Common myeloid progenitor, CD34-positive (primary cell): ENCODE results near the gene B4GALNT1.

ENCODE experiments used
- CTCF ChIA-PET: fragments of 350-600 bp; sonication (Branson Sonifier 250); formaldehyde crosslinking; loops from one replicate; lab custom pipeline; 2021; ENCODE audit warnings: antibody characterized with exemption; lab: Charles Lee
- POLR2A ChIA-PET: fragments of 350-600 bp; sonication (Branson Sonifier 250); formaldehyde crosslinking; loops from one replicate; lab custom pipeline; 2021; ENCODE audit warnings: antibody characterized with exemption; lab: Charles Lee
- DNase-seq, 3 donors: peaks; one replicate each; pipeline versions ENCODE4 v3.0.0 to v3.0.0-alpha.2; 2013
- H3K27ac ChIP-seq, 2 experiments: 1 replicate in 1 of 2; 2 replicates in 1 of 2; pipeline ENCODE4 v1.7.0; 2013; ENCODE audit warnings: inconsistent platforms in 2 of 2, low read length in 2 of 2, mild to moderate bottlenecking in 2 of 2, low read depth in 1 of 2, moderate library complexity in 1 of 2; ENCODE audit not compliant: severe bottlenecking in 2 of 2, insufficient read depth in 1 of 2, poor library complexity in 1 of 2
- H3K27me3 ChIP-seq, 5 experiments: replicated peaks in 2 of 5; 1 replicate in 3 of 5; 2 replicates in 2 of 5; pipeline versions ENCODE4 v1.6.1 to v1.7.0; 2013; ENCODE audit warnings: low read length in 4 of 5, mild to moderate bottlenecking in 2 of 5, moderate library complexity in 2 of 5, inconsistent platforms in 1 of 5; ENCODE audit not compliant: insufficient read depth in 5 of 5, control insufficient read depth in 4 of 5
- H3K36me3 ChIP-seq, 4 experiments: 1 replicate in 2 of 4; 2 replicates in 2 of 4; pipeline versions ENCODE4 v1.6.1 to v1.7.0; 2013; ENCODE audit warnings: low read length in 3 of 4, control low read depth in 1 of 4, mild to moderate bottlenecking in 1 of 4; ENCODE audit not compliant: control insufficient read depth in 4 of 4, insufficient read depth in 4 of 4
- H3K4me1 ChIP-seq, 4 experiments: 1 replicate in 3 of 4; 2 replicates in 1 of 4; pipeline versions ENCODE4 v1.6.1 to v1.7.1; 2013; ENCODE audit warnings: low read length in 3 of 4, mild to moderate bottlenecking in 3 of 4, control low read depth in 1 of 4, inconsistent platforms in 1 of 4, moderate library complexity in 1 of 4; ENCODE audit not compliant: control insufficient read depth in 4 of 4, insufficient read depth in 4 of 4; ENCODE audit errors: control extremely low read depth in 1 of 4
- H3K4me3 ChIP-seq, 7 experiments: 1 replicate in 4 of 7; 2 replicates in 3 of 7; pipeline versions ENCODE4 v1.5.1 to v1.7.0; 2013; ENCODE audit warnings: mild to moderate bottlenecking in 7 of 7, low read length in 6 of 7, moderate library complexity in 6 of 7, inconsistent platforms in 2 of 7, low read depth in 2 of 7, control low read depth in 1 of 7; ENCODE audit not compliant: insufficient read depth in 4 of 7, control insufficient read depth in 1 of 7; ENCODE audit errors: extremely low read depth in 1 of 7
- H3K9me3 ChIP-seq, 5 experiments: 1 replicate in 4 of 5; 2 replicates in 1 of 5; pipeline versions ENCODE4 v1.6.1 to v1.7.1; 2013; ENCODE audit warnings: low read length in 4 of 5, mild to moderate bottlenecking in 2 of 5, inconsistent platforms in 1 of 5, low read depth in 1 of 5, moderate library complexity in 1 of 5; ENCODE audit not compliant: control insufficient read depth in 4 of 5, insufficient read depth in 2 of 5; ENCODE audit errors: control extremely low read depth in 1 of 5
- WGBS: methylation state at CpG from one replicate; pipeline ENCODE4 v1.1.5; 2013; ENCODE audit not compliant: insufficient coverage; 5-methylcytosine and 5-hydroxymethylcytosine counted together

The B4GALNT1 gene

DNA sequence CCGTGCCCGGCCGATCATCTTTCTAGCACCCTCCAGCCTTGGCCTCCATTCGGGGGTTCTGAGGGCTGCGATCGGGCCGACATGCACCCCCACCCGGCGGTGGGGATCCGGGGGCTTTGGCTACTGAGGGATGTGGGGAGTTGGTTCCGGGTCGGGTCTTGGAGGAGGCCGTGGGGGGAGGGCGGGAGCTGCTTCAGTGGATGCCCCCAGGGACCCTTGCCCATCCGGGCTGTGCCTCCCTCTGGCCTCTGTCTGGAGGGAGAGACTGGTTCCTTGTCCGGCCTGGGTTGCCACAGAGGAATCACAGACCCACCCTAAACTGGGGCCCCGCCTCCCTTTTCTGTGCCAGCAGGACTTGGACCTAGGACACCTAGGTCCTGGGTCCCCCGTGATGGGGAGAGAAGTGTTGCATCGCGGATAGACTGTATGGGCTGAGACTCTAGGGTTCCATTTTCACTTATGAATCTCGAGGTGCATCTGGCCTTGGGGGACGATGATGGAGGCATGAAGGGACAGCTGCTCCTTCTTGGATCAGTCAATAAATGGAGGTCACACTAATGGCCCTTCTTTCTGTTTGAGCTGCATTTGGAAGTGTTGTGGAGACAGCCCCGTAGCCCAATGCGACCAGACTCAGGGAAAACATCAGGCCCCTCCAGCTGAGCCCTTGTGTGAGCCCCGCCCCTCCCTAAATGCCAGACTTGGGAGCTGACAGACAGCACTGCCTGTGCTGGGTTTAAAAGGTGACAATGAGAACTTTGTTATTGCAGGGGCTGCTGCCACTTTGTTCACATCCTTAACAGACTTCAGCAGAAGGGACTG is 27.8 kb downstream of the B4GALNT1 start:
- no peak overlapping the region for H3K27ac ChIP-seq
- peaks cover 0 to 23% (median 7%) of the 10 kb centered on the region in 4 experiments for H3K4me1 ChIP-seq
- CTCF ChIA-PET, result interaction anchor here (0.7 to 5.8 kb wide), 4 partner anchors 11 to 28 kb away, joined by 3 to 35 read pairs (median 16); partner anchors contain the start of gene B4GALNT1
- DNase-seq, result no peak
- POLR2A ChIA-PET, result no interaction called here
- H3K4me3 ChIP-seq, result peak overlapping the region; percentile 40 to 87 (median 60)
- H3K36me3 ChIP-seq, result peaks cover 7 to 39% (median 18%) of the 10 kb centered on the region in 4 experiments
- no peaks in the 10 kb centered on the region for H3K9me3 ChIP-seq
- H3K27me3 ChIP-seq, result peaks cover 0 to 11% (median 0%) of the 10 kb centered on the region in 5 experiments
- WGBS, result 26% methylated on average over 13 of the region's 25 CpGs

GRCh38 chr12:57604454-57604991 is 28.5 kb downstream of the B4GALNT1 start, which contains the start of gene DTX3:
Gene DTX3 (plus strand): TSS chr12:57604824. CDS start chr12:57606518, 1,694 bp downstream.
- 0% methylated on average over 1 of the region's 36 CpGs for WGBS
- ChIA-PET CTCF (interaction anchor here (1.0 to 5.8 kb wide), 3 partner anchors 16 to 27 kb away, joined by 3 to 35 read pairs (median 7); no protein-coding TSS in a partner anchor), POLR2A (no interaction called here)

GRCh38 chr12:57603815-57604453 is 29.1 kb downstream of the B4GALNT1 start:
- peak overlapping the region; percentile 48 to 67 for H3K27ac ChIP-seq
- peaks cover 9 to 51% (median 27%) of the 10 kb centered on the region in 4 experiments for H3K36me3 ChIP-seq
- ChIA-PET CTCF (interaction anchor here (0.8 to 1.7 kb wide), 4 partner anchors 10 to 27 kb away, joined by 3 to 9 read pairs (median 5); no protein-coding TSS in a partner anchor), POLR2A (interaction anchor here (0.8 kb wide), 1 partner anchor 26 kb away, joined by 6 read pairs; no protein-coding TSS in a partner anchor)
- DNase-seq, result no peak
- WGBS, result no CpG with 5 or more reads among the region's 6 CpGs
- H3K4me1 ChIP-seq, result peaks cover 0 to 21% (median 6%) of the 10 kb centered on the region in 4 experiments
- peak overlapping the region; percentile 48 to 87 (median 72) for H3K4me3 ChIP-seq
- no peaks in the 10 kb centered on the region for H3K9me3 ChIP-seq
- peaks cover 0 to 10% (median 0%) of the 10 kb centered on the region in 5 experiments for H3K27me3 ChIP-seq

More at GRCh38 chr12:57604454-57604991, 28.5 kb downstream of the B4GALNT1 start, which contains the start of gene DTX3:
- Histone ChIP-seq H3K4me1 (peaks cover 0 to 21% (median 6%) of the 10 kb centered on the region in 4 experiments), H3K4me3 (peak within 1 kb of the TSS; percentile 55 to 87 (median 72)), H3K27me3 (peaks cover 0 to 11% (median 0%) of the 10 kb centered on the region in 5 experiments), H3K27ac (peak within 1 kb of the TSS; percentile 48 to 67), H3K36me3 (peaks cover 9 to 45% (median 22%) of the 10 kb centered on the region in 4 experiments), H3K9me3 (no peaks in the 10 kb centered on the region)
- DNase-seq, result peak; percentile 47 to 71 (median 55)

- Histone ChIP-seq H3K27me3 (peaks cover 0 to 7% (median 0%) of the 10 kb centered on the region in 5 experiments), H3K27ac (no peak overlapping the region), H3K4me3 (no peak overlapping the region), H3K36me3 (peaks cover 9 to 51% (median 28%) of the 10 kb centered on the region in 4 experiments), H3K4me1 (peaks cover 0 to 21% (median 6%) of the 10 kb centered on the region in 4 experiments), H3K9me3 (no peaks in the 10 kb centered on the region)
- POLR2A ChIA-PET, result interaction anchor here (0.8 kb wide), 1 partner anchor 25 kb away, joined by 6 read pairs; no protein-coding TSS in a partner anchor
- CTCF ChIA-PET, result interaction anchor here (0.8 to 1.7 kb wide), 4 partner anchors 11 to 28 kb away, joined by 3 to 9 read pairs (median 5); no protein-coding TSS in a partner anchor
- no peak for DNase-seq
- 68% methylated on average over 2 of the region's 2 CpGs for WGBS
Measured at GRCh38 chr12:57603324-57603723, 29.7 kb downstream of the B4GALNT1 start.

- H3K4me3 ChIP-seq, result no peak overlapping the region
- H3K9me3 ChIP-seq, result no peaks in the 10 kb centered on the region
- H3K27me3 ChIP-seq, result peaks cover 0 to 7% (median 0%) of the 10 kb centered on the region in 5 experiments
- H3K36me3 ChIP-seq, result peaks cover 13 to 50% (median 26%) of the 10 kb centered on the region in 4 experiments
- H3K4me1 ChIP-seq, result peaks cover 0 to 21% (median 6%) of the 10 kb centered on the region in 4 experiments
- DNase-seq, result no peak
- POLR2A ChIA-PET, result no interaction called here
- H3K27ac ChIP-seq, result no peak overlapping the region
- CTCF ChIA-PET, result interaction anchor here (0.6 to 1.7 kb wide), 2 partner anchors 10 to 19 kb away, joined by 3 to 9 read pairs; no protein-coding TSS in a partner anchor
Measured at GRCh38 chr12:57602544-57602943, 30.5 kb downstream of the B4GALNT1 start.

- Histone ChIP-seq H3K27ac (no peak overlapping the region), H3K4me1 (peaks cover 0 to 19% (median 6%) of the 10 kb centered on the region in 4 experiments), H3K36me3 (peaks cover 21 to 59% (median 31%) of the 10 kb centered on the region in 4 experiments), H3K9me3 (no peaks in the 10 kb centered on the region), H3K27me3 (peaks cover 0 to 4% (median 0%) of the 10 kb centered on the region in 5 experiments), H3K4me3 (no peak overlapping the region)
- no peak for DNase-seq
- WGBS, result no CpG with 5 or more reads among the region's 2 CpGs
- ChIA-PET POLR2A (no interaction called here), CTCF (interaction anchor here (0.9 to 4.8 kb wide), 7 partner anchors 8 to 42 kb away, joined by 3 to 34 read pairs (median 4); no protein-coding TSS in a partner anchor)
Measured at GRCh38 chr12:57600395-57600794, 32.6 kb downstream of the B4GALNT1 start.
